Measurements from ENCODE around the gene IL1RL2.

Gene IL1RL2

GRCh38 chr2:102186791-102187495 is at the start of gene IL1RL2:
Gene IL1RL2 (plus strand): TSS chr2:102187023. CDS start chr2:102187868, 845 bp downstream.
- peak within 1 kb of the TSS; percentile 20 for H3K4me3 ChIP-seq (ENCODE audit: low read depth, low read length)

DNA sequence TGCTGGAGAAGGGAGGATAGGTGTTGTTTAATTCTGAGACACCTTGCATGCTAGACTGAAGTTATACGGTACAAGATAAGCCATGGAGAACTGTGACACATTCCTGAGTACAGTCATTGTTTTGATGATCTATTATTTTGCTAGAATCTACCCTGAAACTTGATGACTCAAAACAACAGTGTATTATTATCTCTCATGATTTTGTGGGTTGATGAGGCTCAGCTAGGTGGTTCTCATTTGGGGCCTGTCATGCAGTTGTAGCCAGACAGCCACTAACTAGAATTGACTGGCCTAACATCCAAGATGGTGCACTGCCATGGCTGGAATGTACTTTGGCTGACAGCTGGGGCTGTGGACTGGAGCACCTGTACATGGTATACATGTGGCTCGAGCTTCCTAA is 49.7 kb upstream of the IL1RL2 start:
- no peak overlapping the region for H3K4me3 ChIP-seq (ENCODE audit: low read depth, low read length)

GRCh38 chr2:102138331-102138730 is 48.5 kb upstream of the IL1RL2 start:
- H3K4me3 ChIP-seq (ENCODE audit: low read depth, low read length), result no peak overlapping the region

GRCh38 chr2:102139851-102140250 is 47.0 kb upstream of the IL1RL2 start:
- H3K4me3 ChIP-seq (ENCODE audit: low read depth, low read length), result no peak overlapping the region

DNA sequence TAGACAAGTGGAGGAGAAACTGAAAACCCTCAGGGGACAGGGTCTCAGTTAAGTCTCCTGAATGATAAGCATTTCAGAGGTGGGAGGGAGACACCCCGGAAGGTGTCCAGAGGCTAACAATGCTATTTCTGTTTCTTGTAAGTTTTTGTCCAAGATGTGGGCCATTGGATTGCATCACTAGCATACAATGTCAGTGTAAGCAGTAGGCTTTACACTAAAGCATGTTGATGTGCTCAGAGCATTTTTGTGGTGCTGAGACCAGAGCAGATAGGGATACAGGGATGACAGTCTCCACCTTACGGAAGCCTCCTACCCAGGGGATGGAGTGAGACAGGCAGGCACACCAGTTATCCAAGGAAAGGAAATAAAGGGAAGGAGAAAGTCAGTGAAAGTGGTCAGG is 46.4 kb upstream of the IL1RL2 start:
- no peak overlapping the region for H3K4me3 ChIP-seq (ENCODE audit: low read depth, low read length)

- no peak overlapping the region for H3K4me3 ChIP-seq (ENCODE audit: low read depth, low read length)
Observed at GRCh38 chr2:102141011-102141943, 45.5 kb upstream of the IL1RL2 start.

DNA sequence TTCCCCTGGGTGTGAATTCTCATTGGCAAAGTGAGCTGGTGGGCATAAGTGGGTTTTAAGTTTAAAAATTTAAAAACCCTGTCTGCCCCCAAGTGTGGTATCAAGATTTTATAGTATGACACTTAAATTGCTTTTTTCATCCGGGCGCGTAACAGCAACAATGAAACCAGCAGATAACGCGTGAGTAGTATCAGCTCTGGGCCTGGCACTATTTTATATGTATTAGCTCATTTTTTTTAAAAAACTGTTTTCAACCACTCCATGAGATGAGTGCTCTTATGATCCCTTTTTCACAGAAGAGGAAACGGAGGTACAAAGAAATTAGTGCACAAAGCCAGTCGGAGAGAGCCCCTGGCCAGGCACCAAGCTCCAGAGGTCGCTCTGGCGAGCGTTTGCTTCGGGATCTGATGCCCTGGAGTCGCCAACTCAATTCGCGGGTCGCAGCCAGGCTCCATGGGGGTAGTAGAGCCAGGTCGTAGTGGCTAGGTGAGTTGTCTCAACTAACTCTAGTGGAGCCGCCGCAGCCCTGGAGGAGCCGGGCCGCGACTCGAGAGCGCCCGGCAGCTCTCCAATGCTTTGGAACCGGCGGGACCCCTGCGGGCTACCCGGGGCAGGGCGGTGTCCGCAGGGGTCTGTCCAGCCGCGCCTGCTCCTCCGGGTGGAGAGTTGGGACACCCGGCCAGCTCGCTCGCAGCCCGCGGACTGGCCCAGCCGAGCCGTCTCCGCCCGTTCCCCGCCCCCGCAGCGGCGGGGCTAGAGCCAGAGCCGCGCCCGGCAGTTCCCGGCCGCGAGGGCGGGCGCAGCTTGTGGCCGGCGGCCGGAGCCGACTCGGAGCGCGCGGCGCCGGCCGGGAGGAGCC is 44.6 kb upstream of the IL1RL2 start, which contains the start of gene IL1R1:
Gene IL1R1 (plus strand): TSS at position 777 of the 859 bp plus-strand sequence. CDS start 14,979 bp downstream, outside the sequence.
- peak within 1 kb of the TSS; percentile 39 for H3K4me3 ChIP-seq (ENCODE audit: low read depth, low read length)

GRCh38 chr2:102142829-102143449 is 43.9 kb upstream of the IL1RL2 start:
- H3K4me3 ChIP-seq (ENCODE audit: low read depth, low read length), result peak overlapping the region; percentile 39

DNA sequence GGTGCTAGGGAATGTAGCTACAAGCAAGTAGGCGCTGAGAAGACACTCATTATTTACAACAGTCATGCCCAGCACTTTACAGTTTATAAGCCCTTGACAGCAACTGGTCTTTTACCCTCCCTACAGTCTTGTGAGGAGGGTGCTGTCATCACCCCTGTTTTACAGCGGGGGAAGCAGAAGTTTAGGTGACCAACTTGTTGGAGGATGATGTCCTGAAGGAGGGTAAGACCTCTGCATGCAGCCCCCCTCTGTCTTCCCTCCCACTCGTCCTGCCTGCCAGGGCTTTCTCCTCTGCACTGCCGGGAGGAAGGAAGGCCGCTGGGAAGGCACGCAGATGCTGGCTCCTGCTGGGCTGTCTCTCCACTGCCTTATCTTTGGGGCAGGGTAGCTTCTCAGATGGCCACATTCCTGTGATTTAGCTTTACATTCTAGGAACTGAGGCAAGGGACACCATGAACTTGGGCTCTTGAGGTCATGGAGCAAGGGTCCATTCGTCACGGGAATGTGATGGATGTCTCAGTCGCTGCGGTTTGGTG is 43.3 kb upstream of the IL1RL2 start:
- no peak overlapping the region for H3K4me3 ChIP-seq (ENCODE audit: low read depth, low read length)

DNA sequence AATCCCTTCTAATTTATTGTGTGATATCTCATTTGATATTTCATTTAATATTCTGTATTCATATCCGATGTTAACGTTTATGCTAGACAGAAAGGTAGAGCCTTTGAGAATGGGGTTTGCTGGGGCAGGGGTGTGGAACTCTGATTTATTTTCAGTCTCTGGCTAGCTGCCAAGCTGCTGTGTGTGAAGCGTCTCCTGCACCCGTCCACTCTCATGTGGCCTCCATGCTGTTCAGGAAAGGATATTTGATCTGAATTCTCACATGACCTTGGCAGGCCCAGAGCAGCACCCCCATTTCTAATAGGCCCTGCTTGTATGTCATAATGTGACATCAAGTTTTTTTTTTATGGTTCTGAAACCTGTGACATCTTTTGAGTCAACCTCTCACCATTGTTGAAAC is 42.7 kb upstream of the IL1RL2 start:
- no peak overlapping the region for H3K4me3 ChIP-seq (ENCODE audit: low read depth, low read length)

DNA sequence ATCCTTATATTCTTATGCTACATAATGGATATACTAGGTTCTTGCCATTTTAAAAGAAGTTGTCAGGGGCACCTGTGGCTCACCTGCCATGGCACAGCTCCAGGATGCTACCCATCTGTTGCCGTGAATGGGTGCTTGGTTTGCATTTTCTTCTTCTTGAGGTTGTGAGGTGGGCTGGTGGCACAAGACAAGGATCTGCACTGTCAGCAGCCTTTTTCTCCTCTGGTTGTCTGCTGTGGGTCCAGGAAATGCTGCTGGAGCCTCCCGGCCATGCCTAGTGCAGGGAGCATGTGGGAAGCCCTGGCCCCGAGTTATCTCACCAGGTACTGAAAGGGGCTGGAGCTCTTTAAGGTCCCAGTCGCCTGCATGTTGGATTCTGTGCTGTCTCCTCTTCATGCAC is 41.7 kb upstream of the IL1RL2 start:
- H3K4me3 ChIP-seq (ENCODE audit: low read depth, low read length), result no peak overlapping the region

- no peak overlapping the region for H3K4me3 ChIP-seq (ENCODE audit: low read depth, low read length)
Observed at GRCh38 chr2:102145934-102146333, 40.9 kb upstream of the IL1RL2 start.

DNA sequence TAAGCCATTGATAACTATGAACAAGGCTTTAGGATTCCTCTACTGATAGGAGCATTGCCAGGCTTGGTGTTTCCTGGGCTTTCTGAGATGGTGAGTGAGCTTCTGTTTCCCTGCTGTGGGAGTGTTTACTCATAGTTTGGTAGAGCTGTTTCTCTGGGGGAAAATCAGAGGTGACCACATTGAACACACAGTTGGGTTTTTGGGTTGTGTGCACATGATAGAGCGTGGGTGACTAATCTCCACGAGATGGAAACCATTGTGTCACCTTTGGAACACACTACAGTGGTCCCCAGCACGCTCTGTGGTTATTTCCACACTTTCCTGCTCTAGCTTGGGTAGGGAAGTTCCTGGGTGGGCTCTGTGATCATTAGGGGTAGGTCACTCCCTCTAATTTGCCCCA is 38.9 kb upstream of the IL1RL2 start:
- no peak overlapping the region for H3K4me3 ChIP-seq (ENCODE audit: low read depth, low read length)

- no peak overlapping the region for H3K4me3 ChIP-seq (ENCODE audit: low read depth, low read length)
Observed at GRCh38 chr2:102149243-102149642, 37.6 kb upstream of the IL1RL2 start.

DNA sequence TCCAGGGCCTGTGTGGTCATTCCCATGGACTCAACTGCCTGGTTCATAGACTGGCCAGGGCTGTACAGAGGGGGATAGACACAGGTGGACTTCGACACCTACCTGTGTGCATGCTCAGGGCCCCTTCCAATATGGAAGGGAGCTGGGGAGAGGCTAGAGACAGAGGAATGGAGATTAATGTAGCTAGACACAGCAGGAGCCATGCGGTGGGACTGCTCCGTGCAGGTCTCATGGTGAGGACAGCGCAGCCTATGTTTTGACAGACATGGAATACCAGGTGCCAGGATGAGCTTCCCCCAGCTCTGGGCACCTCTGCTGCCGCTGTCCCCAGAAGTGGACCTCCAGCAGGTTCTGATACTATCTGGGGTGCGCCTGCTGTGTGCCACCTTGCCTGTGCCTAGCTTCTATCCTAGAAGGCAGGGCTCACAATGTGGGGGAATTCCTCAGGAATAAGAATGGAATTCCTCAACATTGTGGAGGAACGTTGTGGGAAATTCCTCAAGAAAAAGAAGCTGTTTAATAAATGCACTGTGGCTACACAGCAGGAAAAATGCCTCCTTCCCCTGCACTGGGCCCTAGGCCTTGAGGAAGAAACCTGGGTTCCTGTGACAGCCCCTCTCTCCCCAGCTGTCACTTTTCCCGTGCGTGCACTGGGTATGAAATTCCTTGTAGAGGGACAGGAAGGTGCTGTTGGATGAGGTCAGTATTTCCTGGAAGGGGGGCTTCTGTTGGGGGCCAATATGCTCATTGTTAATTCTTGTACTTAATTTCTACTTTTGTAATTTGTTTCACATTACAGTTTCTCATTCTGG is 37.0 kb upstream of the IL1RL2 start:
- H3K4me3 ChIP-seq (ENCODE audit: low read depth, low read length), result no peak overlapping the region

DNA sequence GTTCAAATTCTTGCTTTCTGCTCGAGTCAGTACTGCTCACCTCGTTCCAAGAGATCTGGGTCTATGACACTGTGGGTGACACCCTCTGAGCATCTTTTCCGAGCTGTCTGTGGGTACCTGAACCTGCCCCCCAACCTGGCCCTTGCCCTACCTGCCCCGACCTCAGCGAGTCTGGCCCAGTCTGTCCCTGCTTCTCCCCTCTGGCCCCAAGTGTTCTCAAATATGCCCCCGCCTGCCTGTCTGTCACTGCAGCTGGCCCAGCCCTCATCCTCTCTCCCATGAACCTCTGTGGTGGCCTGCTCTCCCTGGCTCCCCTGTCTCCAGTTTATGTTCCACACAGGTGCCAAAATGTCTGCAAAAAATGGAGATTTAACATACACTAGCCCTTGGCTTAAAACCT is 32.5 kb upstream of the IL1RL2 start:
- H3K4me3 ChIP-seq (ENCODE audit: low read depth, low read length), result no peak overlapping the region

- no peak overlapping the region for H3K4me3 ChIP-seq (ENCODE audit: low read depth, low read length)
Observed at GRCh38 chr2:102154946-102155702, 31.7 kb upstream of the IL1RL2 start.

GRCh38 chr2:102155703-102156515 is 30.9 kb upstream of the IL1RL2 start:
- no peak overlapping the region for H3K4me3 ChIP-seq (ENCODE audit: low read depth, low read length)

Data from iPS-11a (cell line).